HepG2 (cell line): ENCODE results near the gene RBM14. TPM values are rescaled to one million over a fixed set of nuclear protein-coding genes. Genes with fewer than 3 reads are reported as not detected.

ENCODE experiments used
- ARNTL ChIP-seq: sonication (generic); formaldehyde crosslinking; IDR thresholded peaks from 2 replicates; pipeline ENCODE4 v1.4.0; 2020; ENCODE audit warnings: mild to moderate bottlenecking, missing genetic modification reagents
- ATF7-NPFF ChIP-seq: sonication (generic); formaldehyde crosslinking; IDR thresholded peaks from 2 replicates; pipeline ENCODE4 v1.8.1; 2023; ENCODE audit warnings: mild to moderate bottlenecking, low read depth, missing genetic modification reagents, moderate library complexity
- CBX5 ChIP-seq: sonication (generic); formaldehyde crosslinking; IDR thresholded peaks from 2 replicates; pipeline ENCODE4 v1.4.0; 2020; ENCODE audit warnings: missing genetic modification reagents, borderline replicate concordance
- ELF3 ChIP-seq: IDR thresholded peaks from 2 replicates; pipeline ENCODE4 v1.6.1; 2016; ENCODE audit warnings: missing genetic modification reagents, missing compliant biosample characterization
- FOXM1 ChIP-seq: sonication (generic); formaldehyde crosslinking; IDR thresholded peaks from 2 replicates; pipeline ENCODE4 v1.5.0; 2020; ENCODE audit warnings: missing genetic modification reagents
- GATAD2A ChIP-seq: IDR thresholded peaks from 2 replicates; pipeline ENCODE4 v1.6.1; 2016
- GLI4 ChIP-seq: sonication (generic); formaldehyde crosslinking; IDR thresholded peaks from 2 replicates; pipeline ENCODE4 v1.5.1; 2020; ENCODE audit warnings: missing genetic modification reagents, mild to moderate bottlenecking, moderate library complexity, borderline replicate concordance
- HDAC2 ChIP-seq: sonication (generic); formaldehyde crosslinking; IDR thresholded peaks from 2 replicates; pipeline ENCODE4 v1.4.0; 2020; ENCODE audit warnings: missing genetic modification reagents
- MBD4 ChIP-seq: IDR thresholded peaks from 2 replicates; pipeline ENCODE4 v1.6.1; 2012; ENCODE audit warnings: low read length, inconsistent platforms, borderline replicate concordance
- MEF2D ChIP-seq: sonication (generic); formaldehyde crosslinking; IDR thresholded peaks from 2 replicates; pipeline ENCODE4 v1.5.1; 2020; ENCODE audit warnings: mild to moderate bottlenecking, missing genetic modification reagents
- NCOA5 ChIP-seq: sonication (generic); formaldehyde crosslinking; IDR thresholded peaks from 2 replicates; pipeline ENCODE4 v1.4.0; 2020; ENCODE audit warnings: missing genetic modification reagents
- YY1 ChIP-seq: IDR thresholded peaks from 2 replicates; pipeline ENCODE4 v1.6.1; 2011; ENCODE audit warnings: low read length, low read depth, moderate library complexity, mild to moderate bottlenecking; ENCODE audit not compliant: insufficient read depth, insufficient replicate concordance
- ZBTB7A ChIP-seq: sonication (generic); formaldehyde crosslinking; IDR thresholded peaks from 2 replicates; pipeline ENCODE4 v1.8.0; 2022; ENCODE audit warnings: mild to moderate bottlenecking, missing genetic modification reagents
- ZIK1 ChIP-seq: sonication (generic); formaldehyde crosslinking; IDR thresholded peaks from 2 replicates; pipeline ENCODE4 v1.5.0; 2020; ENCODE audit warnings: mild to moderate bottlenecking, low read depth, missing genetic modification reagents, borderline replicate concordance
- ZNF629 ChIP-seq: sonication (generic); formaldehyde crosslinking; conservative IDR thresholded peaks from 2 replicates; pipeline ENCODE4 v1.5.0; 2020; ENCODE audit warnings: missing genetic modification reagents
- ZNF772 ChIP-seq: sonication (generic); formaldehyde crosslinking; IDR thresholded peaks from 2 replicates; pipeline ENCODE4 v1.5.0; 2020; ENCODE audit warnings: mild to moderate bottlenecking, missing genetic modification reagents
- ZNF773 ChIP-seq: sonication (generic); formaldehyde crosslinking; IDR thresholded peaks from 2 replicates; pipeline ENCODE4 v1.4.0; 2020; ENCODE audit warnings: missing genetic modification reagents, borderline replicate concordance
- ZSCAN30 ChIP-seq: sonication (generic); formaldehyde crosslinking; IDR thresholded peaks from 2 replicates; pipeline ENCODE4 v1.5.0; 2020; ENCODE audit warnings: mild to moderate bottlenecking, missing genetic modification reagents
- polyA plus RNA-seq, 8 experiments: library from polyadenylated mRNA; depleted of rRNA in 3 of 8; stranded (reverse) in 7 of 8; unstranded in 1 of 8; fragments of >200 nt; fragmentation: Illumina TruSeq in 4 of 8; extraction: Trizol in 4 of 8; gene quantifications; 2 replicates each; pipeline versions ENCODE4 v1.2.1 to v1.2.3, GENCODE V29; 2011 to 2016; ENCODE audit warnings: low read depth in 4 of 8, missing spikeins in 1 of 8, mixed read lengths in 1 of 8; ENCODE audit not compliant: insufficient read depth in 1 of 8
- total RNA-seq, 5 experiments: library from RNA; depleted of rRNA; stranded (reverse); fragments of >200 nt; fragmentation: Illumina TruSeq; extraction: Trizol; gene quantifications; 2 replicates each; pipeline ENCODE4 v1.2.3, GENCODE V29; 2016; ENCODE audit warnings: low read depth in 1 of 5
- TF ChIP-seq, protein P1 (sequence below): fragments of 450-650 bp; IDR thresholded peaks from 2 replicates; pipeline ENCODE4 v1.6.1; 2016
- TF ChIP-seq, protein P2 (sequence below): sonication (generic); formaldehyde crosslinking; IDR thresholded peaks from 2 replicates; pipeline ENCODE4 v1.5.1; 2020; ENCODE audit warnings: mild to moderate bottlenecking, missing genetic modification reagents, moderate library complexity
- TF ChIP-seq, protein P3 (sequence below): sonication (generic); formaldehyde crosslinking; IDR thresholded peaks from 2 replicates; pipeline ENCODE4 v1.8.1; 2023; ENCODE audit warnings: mild to moderate bottlenecking, missing genetic modification reagents

The RBM14 gene
- total and polyA plus RNA-seq, 2 of the 13 experiments (the other 11 are each of a cell fraction or from before 2014, with no cell fraction given) = 12.7 to 44.1 TPM

DNA sequence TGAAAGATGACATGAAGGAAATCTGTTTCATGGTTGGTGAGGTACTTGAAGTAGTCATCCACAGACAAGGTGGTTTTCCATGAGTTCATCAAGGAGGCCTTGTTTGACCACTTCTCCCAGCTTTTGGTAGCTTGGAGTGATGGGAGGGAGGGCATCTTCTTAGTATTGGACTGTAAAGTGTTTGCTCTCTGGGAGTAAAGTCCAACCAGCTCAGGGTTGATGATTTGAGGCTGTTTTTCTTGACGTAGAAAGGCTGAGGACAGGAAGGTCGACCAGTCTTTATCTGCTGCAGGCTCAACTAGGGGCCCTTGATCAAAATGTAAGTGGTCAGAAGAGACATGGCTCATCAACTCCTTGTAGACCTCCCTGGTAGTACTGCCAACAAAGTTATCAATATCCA lies 25.3 kb upstream of the RBM14 start (continued):
- TF ChIP-seq, protein P1, sequence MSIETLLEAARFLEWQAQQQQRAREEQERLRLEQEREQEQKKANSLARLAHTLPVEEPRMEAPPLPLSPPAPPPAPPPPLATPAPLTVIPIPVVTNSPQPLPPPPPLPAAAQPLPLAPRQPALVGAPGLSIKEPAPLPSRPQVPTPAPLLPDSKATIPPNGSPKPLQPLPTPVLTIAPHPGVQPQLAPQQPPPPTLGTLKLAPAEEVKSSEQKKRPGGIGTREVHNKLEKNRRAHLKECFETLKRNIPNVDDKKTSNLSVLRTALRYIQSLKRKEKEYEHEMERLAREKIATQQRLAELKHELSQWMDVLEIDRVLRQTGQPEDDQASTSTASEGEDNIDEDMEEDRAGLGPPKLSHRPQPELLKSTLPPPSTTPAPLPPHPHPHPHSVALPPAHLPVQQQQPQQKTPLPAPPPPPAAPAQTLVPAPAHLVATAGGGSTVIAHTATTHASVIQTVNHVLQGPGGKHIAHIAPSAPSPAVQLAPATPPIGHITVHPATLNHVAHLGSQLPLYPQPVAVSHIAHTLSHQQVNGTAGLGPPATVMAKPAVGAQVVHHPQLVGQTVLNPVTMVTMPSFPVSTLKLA = no peak
- TF ChIP-seq YY1 (no peak), ZIK1 (CRISPR knock-in tag) (no peak; the same call in 1 of the 2 replicates), ARNTL (CRISPR knock-in tag) (no peak), MEF2D (CRISPR knock-in tag) (no peak), ZNF772 (CRISPR knock-in tag) (no peak), GLI4 (CRISPR knock-in tag) (no peak), MBD4 (no peak), FOXM1 (CRISPR knock-in tag) (no peak), ZSCAN30 (CRISPR knock-in tag) (no peak), ATF7-NPFF (CRISPR knock-in tag) (no peak), ZBTB7A (CRISPR knock-in tag) (no peak), ZNF773 (no peak), HDAC2 (CRISPR knock-in tag) (no peak), ELF3 (CRISPR knock-in tag) (no peak), NCOA5 (CRISPR knock-in tag) (no peak), ZNF629 (CRISPR knock-in tag) (no peak), GATAD2A (CRISPR knock-in tag) (peak; percentile 57; the same call in 1 of the 2 replicates), CBX5 (CRISPR knock-in tag) (no peak)
- TF ChIP-seq, protein P2, sequence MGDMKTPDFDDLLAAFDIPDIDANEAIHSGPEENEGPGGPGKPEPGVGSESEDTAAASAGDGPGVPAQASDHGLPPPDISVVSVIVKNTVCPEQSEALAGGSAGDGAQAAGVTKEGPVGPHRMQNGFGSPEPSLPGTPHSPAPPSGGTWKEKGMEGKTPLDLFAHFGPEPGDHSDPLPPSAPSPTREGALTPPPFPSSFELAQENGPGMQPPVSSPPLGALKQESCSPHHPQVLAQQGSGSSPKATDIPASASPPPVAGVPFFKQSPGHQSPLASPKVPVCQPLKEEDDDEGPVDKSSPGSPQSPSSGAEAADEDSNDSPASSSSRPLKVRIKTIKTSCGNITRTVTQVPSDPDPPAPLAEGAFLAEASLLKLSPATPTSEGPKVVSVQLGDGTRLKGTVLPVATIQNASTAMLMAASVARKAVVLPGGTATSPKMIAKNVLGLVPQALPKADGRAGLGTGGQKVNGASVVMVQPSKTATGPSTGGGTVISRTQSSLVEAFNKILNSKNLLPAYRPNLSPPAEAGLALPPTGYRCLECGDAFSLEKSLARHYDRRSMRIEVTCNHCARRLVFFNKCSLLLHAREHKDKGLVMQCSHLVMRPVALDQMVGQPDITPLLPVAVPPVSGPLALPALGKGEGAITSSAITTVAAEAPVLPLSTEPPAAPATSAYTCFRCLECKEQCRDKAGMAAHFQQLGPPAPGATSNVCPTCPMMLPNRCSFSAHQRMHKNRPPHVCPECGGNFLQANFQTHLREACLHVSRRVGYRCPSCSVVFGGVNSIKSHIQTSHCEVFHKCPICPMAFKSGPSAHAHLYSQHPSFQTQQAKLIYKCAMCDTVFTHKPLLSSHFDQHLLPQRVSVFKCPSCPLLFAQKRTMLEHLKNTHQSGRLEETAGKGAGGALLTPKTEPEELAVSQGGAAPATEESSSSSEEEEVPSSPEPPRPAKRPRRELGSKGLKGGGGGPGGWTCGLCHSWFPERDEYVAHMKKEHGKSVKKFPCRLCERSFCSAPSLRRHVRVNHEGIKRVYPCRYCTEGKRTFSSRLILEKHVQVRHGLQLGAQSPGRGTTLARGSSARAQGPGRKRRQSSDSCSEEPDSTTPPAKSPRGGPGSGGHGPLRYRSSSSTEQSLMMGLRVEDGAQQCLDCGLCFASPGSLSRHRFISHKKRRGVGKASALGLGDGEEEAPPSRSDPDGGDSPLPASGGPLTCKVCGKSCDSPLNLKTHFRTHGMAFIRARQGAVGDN = no peak
- TF ChIP-seq, protein P3, sequence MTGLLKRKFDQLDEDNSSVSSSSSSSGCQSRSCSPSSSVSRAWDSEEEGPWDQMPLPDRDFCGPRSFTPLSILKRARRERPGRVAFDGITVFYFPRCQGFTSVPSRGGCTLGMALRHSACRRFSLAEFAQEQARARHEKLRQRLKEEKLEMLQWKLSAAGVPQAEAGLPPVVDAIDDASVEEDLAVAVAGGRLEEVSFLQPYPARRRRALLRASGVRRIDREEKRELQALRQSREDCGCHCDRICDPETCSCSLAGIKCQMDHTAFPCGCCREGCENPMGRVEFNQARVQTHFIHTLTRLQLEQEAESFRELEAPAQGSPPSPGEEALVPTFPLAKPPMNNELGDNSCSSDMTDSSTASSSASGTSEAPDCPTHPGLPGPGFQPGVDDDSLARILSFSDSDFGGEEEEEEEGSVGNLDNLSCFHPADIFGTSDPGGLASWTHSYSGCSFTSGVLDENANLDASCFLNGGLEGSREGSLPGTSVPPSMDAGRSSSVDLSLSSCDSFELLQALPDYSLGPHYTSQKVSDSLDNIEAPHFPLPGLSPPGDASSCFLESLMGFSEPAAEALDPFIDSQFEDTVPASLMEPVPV (CRISPR knock-in tag) = no peak
- TF ChIP-seq, all 625 proteins: peak for 19
